OCI-LY7 (cell line): Measurements from ENCODE around the gene RCE1. TPM values are rescaled to one million over a fixed set of nuclear protein-coding genes. Genes with fewer than 3 reads are reported as not detected.
A peak's percentile ranks its signal among the peaks of the same experiment; 100 is the strongest.

Experiments used
- BruUV-seq: library from RNA; stranded (reverse); fragments of 400-500 nt; replicated peaks from 2 replicates; lab custom pipeline; 2021; lab: Mats Ljungman, UMichigan
- CTCF ChIA-PET: fragments of 300-600 bp; sonication (Branson Sonifier 250); formaldehyde crosslinking; loops from one replicate; lab custom pipeline; 2022; ENCODE audit warnings: antibody characterized with exemption; ENCODE audit not compliant: unreplicated experiment; lab: Charles Lee
- POLR2A ChIA-PET: fragments of 300-600 bp; sonication (Branson Sonifier 250); formaldehyde crosslinking; loops from one replicate; lab custom pipeline; 2022; ENCODE audit warnings: antibody characterized with exemption; lab: Charles Lee
- DNase-seq: peaks from one replicate; pipeline ENCODE4 v3.0.0-alpha.2; 2015; ENCODE audit warnings: low spot score
- H2AFZ ChIP-seq: fragments of 200-600 bp; sonication (generic), shearing (Covaris generic); 2 replicates; pipeline ENCODE4 v1.6.1; 2014; ENCODE audit warnings: mild to moderate bottlenecking, antibody characterized with exemption, low read length, moderate library complexity
- H3K27ac ChIP-seq: fragments of 200-600 bp; sonication (generic); 2 replicates; pipeline ENCODE4 v1.5.1; 2014; ENCODE audit warnings: mixed run types, low read depth, mild to moderate bottlenecking, moderate library complexity, low read length, inconsistent platforms; ENCODE audit not compliant: poor library complexity, severe bottlenecking
- H3K36me3 ChIP-seq: fragments of 200-600 bp; sonication (generic); 2 replicates; pipeline ENCODE4 v1.6.1; 2014; ENCODE audit warnings: mild to moderate bottlenecking, antibody characterized with exemption, low read length, moderate library complexity, mixed read lengths; ENCODE audit not compliant: insufficient read depth
- H3K4me1 ChIP-seq: fragments of 200-600 bp; sonication (generic); 2 replicates; pipeline ENCODE4 v1.5.1; 2014; ENCODE audit warnings: mild to moderate bottlenecking, low read length; ENCODE audit not compliant: insufficient read depth, poor library complexity, severe bottlenecking
- H3K4me2 ChIP-seq: fragments of 200-600 bp; sonication (generic); 2 replicates; pipeline ENCODE4 v1.6.1; 2014; ENCODE audit warnings: mild to moderate bottlenecking, low read length
- H3K4me3 ChIP-seq: fragments of 200-600 bp; sonication (generic); 2 replicates; pipeline ENCODE4 v1.5.1; 2014; ENCODE audit warnings: mild to moderate bottlenecking, low read depth, low read length; ENCODE audit not compliant: poor library complexity, severe bottlenecking
- H3K79me2 ChIP-seq: fragments of 200-600 bp; sonication (generic); 2 replicates; pipeline ENCODE4 v1.6.1; 2016; ENCODE audit warnings: low read depth, mild to moderate bottlenecking, low read length, moderate library complexity, mixed read lengths; ENCODE audit not compliant: insufficient read depth
- H3K9me2 ChIP-seq: fragments of 200-600 bp; sonication (generic); 2 replicates; pipeline ENCODE4 v1.6.1; 2016; ENCODE audit warnings: mild to moderate bottlenecking, low read length, mixed read lengths; ENCODE audit not compliant: insufficient read depth
- H3K9me3 ChIP-seq: fragments of 200-600 bp; sonication (generic); 2 replicates; pipeline ENCODE4 v1.6.1; 2014; ENCODE audit warnings: mild to moderate bottlenecking, mixed run types, low read length, mixed read lengths
- H4K20me1 ChIP-seq: fragments of 200-600 bp; sonication (generic); 2 replicates; pipeline ENCODE4 v1.6.1; 2014; ENCODE audit warnings: mild to moderate bottlenecking, antibody characterized with exemption, low read length, moderate library complexity, mixed read lengths; ENCODE audit not compliant: insufficient read depth
- CTCF ChIP-seq: fragments of 200-600 bp; sonication (generic); conservative IDR thresholded peaks from 2 replicates; pipeline ENCODE4 v1.5.1; 2014; ENCODE audit warnings: mild to moderate bottlenecking, antibody characterized with exemption, low read length, moderate library complexity, mixed read lengths
- EZH2phosphoT487 ChIP-seq: fragments of 200-600 bp; sonication (generic); IDR thresholded peaks from 2 replicates; pipeline ENCODE4 v1.6.1; 2018; ENCODE audit warnings: low read depth, borderline replicate concordance, mild to moderate bottlenecking, mixed run types, antibody characterized with exemption, low read length, moderate library complexity, mixed read lengths
- intact Hi-C: fragments of 100-400 bp; cut with micrococcal nuclease; formaldehyde crosslinking; loops from one replicate; pipeline ENCODE4 v1.10.0; 2022; ENCODE audit not compliant: unreplicated experiment
- total RNA-seq, 2 experiments: library from RNA; depleted of rRNA in 1 of 2; stranded (reverse); fragments of >200 nt in 1 of 2; shearing (Covaris generic) in 1 of 2; gene quantifications; 2 replicates each; pipeline ENCODE4 v1.2.3, GENCODE V29; 2014 to 2022

The RCE1 gene
- total RNA-seq, 2 experiments from 2014 or later, result 34.9 to 62.9 TPM

GRCh38 chr11:66810576-66811185 is 32.6 kb upstream of the RCE1 start:
- intact Hi-C loops, result no loop called here
- CTCF ChIA-PET, result no interaction called here
- Histone ChIP-seq H3K4me1 (peaks cover 7% of the 10 kb centered on the region), H3K79me2 (no peaks in the 10 kb centered on the region), H3K27ac (no peak overlapping the region), H3K9me2 (no peaks in the 10 kb centered on the region), H3K9me3 (peaks cover 8% of the 10 kb centered on the region; the same call in 1 of the 2 replicates), H3K4me3 (no peak overlapping the region), H3K4me2 (no peak overlapping the region), H2AFZ (no peak overlapping the region), H3K36me3 (peaks cover 58% of the 10 kb centered on the region), H4K20me1 (no peaks in the 10 kb centered on the region)
- DNase-seq, result no peak
- POLR2A ChIA-PET, result interaction anchor here (0.7 to 0.8 kb wide), 2 partner anchors 15 to 124 kb away, joined by 3 read pairs; no protein-coding TSS in a partner anchor
- no TSS peak for BruUV-seq
- TF ChIP-seq EZH2phosphoT487, result no peak
- no peak for TF ChIP-seq CTCF

GRCh38 chr11:66814678-66815077 is 28.6 kb upstream of the RCE1 start:
- intact Hi-C loops, result no loop called here
- H3K36me3 ChIP-seq, result peaks cover 49% of the 10 kb centered on the region
- H3K4me3 ChIP-seq, result no peak overlapping the region
- H3K4me1 ChIP-seq, result peaks cover 13% of the 10 kb centered on the region
- no peak overlapping the region for H3K27ac ChIP-seq
- no peak for TF ChIP-seq EZH2phosphoT487
- TF ChIP-seq CTCF, result no peak
- H4K20me1 ChIP-seq, result no peaks in the 10 kb centered on the region
- no TSS peak for BruUV-seq
- DNase-seq, result no peak
- H3K4me2 ChIP-seq, result no peak overlapping the region
- H3K9me2 ChIP-seq, result no peaks in the 10 kb centered on the region
- no peaks in the 10 kb centered on the region for H3K79me2 ChIP-seq
- H3K9me3 ChIP-seq, result no peaks in the 10 kb centered on the region
- CTCF ChIA-PET, result no interaction called here
- no peak overlapping the region for H2AFZ ChIP-seq
- POLR2A ChIA-PET, result interaction anchor here (0.5 to 1.6 kb wide), 4 partner anchors 9 to 1562 kb away, joined by 3 to 4 read pairs (median 3); no protein-coding TSS in a partner anchor

GRCh38 chr11:66815646-66816045 is 27.6 kb upstream of the RCE1 start:
- POLR2A ChIA-PET, result interaction anchor here (1.4 to 1.6 kb wide), 2 partner anchors 15 to 18 kb away, joined by 3 to 4 read pairs; no protein-coding TSS in a partner anchor

More at GRCh38 chr11:66815646-66816045, 27.6 kb upstream of the RCE1 start:
- intact Hi-C loops, result no loop called here
- H3K79me2 ChIP-seq, result no peaks in the 10 kb centered on the region
- H3K4me1 ChIP-seq, result peaks cover 13% of the 10 kb centered on the region
- no peak overlapping the region for H2AFZ ChIP-seq
- no peaks in the 10 kb centered on the region for H3K9me3 ChIP-seq
- H3K36me3 ChIP-seq, result peaks cover 55% of the 10 kb centered on the region
- no peak overlapping the region for H3K4me3 ChIP-seq
- H4K20me1 ChIP-seq, result no peaks in the 10 kb centered on the region
- peak overlapping the region; percentile 45 for H3K4me2 ChIP-seq
- H3K27ac ChIP-seq, result no peak overlapping the region
- BruUV-seq, result no TSS peak
- DNase-seq, result no peak
- CTCF ChIA-PET, result no interaction called here
- H3K9me2 ChIP-seq, result no peaks in the 10 kb centered on the region
- TF ChIP-seq CTCF (0 out of 2 replicates have a peak, but pooled peaks have one; percentile 8), EZH2phosphoT487 (no peak)
